ENCODE measurements around the gene PFKFB2. TPM values are rescaled to one million over a fixed set of nuclear protein-coding genes. Genes with fewer than 3 reads are reported as not detected.

PFKFB2 gene
- total RNA-seq, 2 experiments from 2014 or later, result 3.2 to 4.0 TPM

- POLR2A ChIA-PET, result no interaction called here
- DNase-seq (no peak), ATAC-seq (ENCODE audit: poor library complexity) (no peak)
- Mint-ChIP-seq H3K4me3 (no peak overlapping the region), H3K27ac (no peak overlapping the region), H3K36me3 (ENCODE audit: low read depth) (no peaks in the 10 kb centered on the region), H3K9me3 (no peaks in the 10 kb centered on the region), H3K27me3 (peaks cover 14% of the 10 kb centered on the region), H3K4me1 (ENCODE audit: low read depth) (peaks cover 7% of the 10 kb centered on the region)
- H3K27me3 ChIP-seq (ENCODE audit: control insufficient read depth in 1 of 2, insufficient read depth in 2 of 2, low read length in 2 of 2), result no peaks in the 10 kb centered on the region
- H3K4me1 ChIP-seq (ENCODE audit: insufficient read depth, low read length), result peaks cover 2% of the 10 kb centered on the region
- intact Hi-C loops (cut with DNase I, micrococcal nuclease), result loop anchor here (1.0 to 10.0 kb wide), 4 partner anchors 27 to 445 kb away; no protein-coding TSS in a partner anchor
- no peak for TF ChIP-seq CTCF (IDR thresholded peaks at IDR 0.05)
- CTCF ChIA-PET, result interaction anchor here (1.7 to 3.0 kb wide), 2 partner anchors 24 to 27 kb away, joined by 5 to 13 read pairs; partner anchors contain the start of gene PFKFB2
- H3K27ac ChIP-seq (ENCODE audit: low read depth in 1 of 2, low read length in 2 of 2), result no peak overlapping the region
- no peaks in the 10 kb centered on the region for H3K36me3 ChIP-seq (ENCODE audit: insufficient read depth, low read length)
- no peak overlapping the region for H3K4me3 ChIP-seq (ENCODE audit: low read length)
- no peaks in the 10 kb centered on the region for H3K9me3 ChIP-seq (ENCODE audit: control insufficient read depth in 1 of 2, insufficient read depth in 1 of 2, low read length in 2 of 2)
Measured at GRCh38 chr1:207077012-207077411, 23.9 kb downstream of the PFKFB2 start.

- Histone ChIP-seq H3K36me3 (ENCODE audit: insufficient read depth, low read length) (no peaks in the 10 kb centered on the region), H3K4me1 (ENCODE audit: insufficient read depth, low read length) (no peaks in the 10 kb centered on the region), H3K4me3 (ENCODE audit: low read length) (no peak overlapping the region), H3K27me3 (ENCODE audit: control insufficient read depth in 1 of 2, insufficient read depth in 2 of 2, low read length in 2 of 2) (no peaks in the 10 kb centered on the region), H3K27ac (ENCODE audit: low read depth in 1 of 2, low read length in 2 of 2) (no peak overlapping the region), H3K9me3 (ENCODE audit: control insufficient read depth in 1 of 2, insufficient read depth in 1 of 2, low read length in 2 of 2) (no peaks in the 10 kb centered on the region)
- CTCF ChIA-PET, result interaction anchor here (0.8 to 3.0 kb wide), 5 partner anchors 25 to 327 kb away, joined by 3 to 13 read pairs (median 5); partner anchors contain the start of gene PFKFB2
- intact Hi-C loops (cut with DNase I, micrococcal nuclease), result loop anchor here (1.0 to 10.0 kb wide), 6 partner anchors 27 to 445 kb away; no protein-coding TSS in a partner anchor
- TF ChIP-seq CTCF (IDR thresholded peaks at IDR 0.05), result peak; percentile 88
- no peak overlapping the region for H3K27ac Mint-ChIP-seq
- peaks cover 20% of the 10 kb centered on the region for H3K27me3 Mint-ChIP-seq
- ATAC-seq (ENCODE audit: poor library complexity) (peak; percentile 100), DNase-seq (peak; percentile 38 to 86 (median 54))
- POLR2A ChIA-PET, result no interaction called here
- H3K9me3 Mint-ChIP-seq, result no peaks in the 10 kb centered on the region
- no peak overlapping the region for H3K4me3 Mint-ChIP-seq
- peaks cover 5% of the 10 kb centered on the region for H3K4me1 Mint-ChIP-seq (ENCODE audit: low read depth)
- no peaks in the 10 kb centered on the region for H3K36me3 Mint-ChIP-seq (ENCODE audit: low read depth)
Measured at GRCh38 chr1:207077470-207078377, 24.6 kb downstream of the PFKFB2 start.

GRCh38 chr1:207078578-207079132 is 25.6 kb downstream of the PFKFB2 start:
- TF ChIP-seq CTCF (IDR thresholded peaks at IDR 0.05), result no peak
- no peak overlapping the region for H3K27ac ChIP-seq (ENCODE audit: low read depth in 1 of 2, low read length in 2 of 2)
- H3K9me3 Mint-ChIP-seq, result no peaks in the 10 kb centered on the region
- H3K27me3 ChIP-seq (ENCODE audit: control insufficient read depth in 1 of 2, insufficient read depth in 2 of 2, low read length in 2 of 2), result no peaks in the 10 kb centered on the region
- ATAC-seq (ENCODE audit: poor library complexity), result no peak
- intact Hi-C loops (cut with DNase I, micrococcal nuclease), result loop anchor here (1.0 to 10.0 kb wide), 5 partner anchors 29 to 446 kb away; no protein-coding TSS in a partner anchor
- H3K4me3 ChIP-seq (ENCODE audit: low read length), result no peak overlapping the region
- POLR2A ChIA-PET, result interaction anchor here (0.6 kb wide), 1 partner anchor 50 kb away, joined by 3 read pairs; no protein-coding TSS in a partner anchor
- no peaks in the 10 kb centered on the region for H3K9me3 ChIP-seq (ENCODE audit: control insufficient read depth in 1 of 2, insufficient read depth in 1 of 2, low read length in 2 of 2)
- H3K4me1 ChIP-seq (ENCODE audit: insufficient read depth, low read length), result no peaks in the 10 kb centered on the region
- H3K4me3 Mint-ChIP-seq, result no peak overlapping the region
- no peak overlapping the region for H3K27ac Mint-ChIP-seq
- peaks cover 5% of the 10 kb centered on the region for H3K4me1 Mint-ChIP-seq (ENCODE audit: low read depth)
- H3K36me3 Mint-ChIP-seq (ENCODE audit: low read depth), result no peaks in the 10 kb centered on the region
- CTCF ChIA-PET, result interaction anchor here (0.8 to 2.5 kb wide), 3 partner anchors 25 to 326 kb away, joined by 3 to 10 read pairs (median 4); partner anchors contain the start of gene PFKFB2
- H3K27me3 Mint-ChIP-seq, result peaks cover 28% of the 10 kb centered on the region
- no peaks in the 10 kb centered on the region for H3K36me3 ChIP-seq (ENCODE audit: insufficient read depth, low read length)
- DNase-seq, result no peak
